ENCODE measurements around the gene PDE4D. TPM values are rescaled to one million over a fixed set of nuclear protein-coding genes. Genes with fewer than 3 reads are reported as not detected.

The PDE4D gene
- total RNA-seq, 1 donor from 2014 or later: 39.2 TPM

- TF ChIP-seq, protein P1, sequence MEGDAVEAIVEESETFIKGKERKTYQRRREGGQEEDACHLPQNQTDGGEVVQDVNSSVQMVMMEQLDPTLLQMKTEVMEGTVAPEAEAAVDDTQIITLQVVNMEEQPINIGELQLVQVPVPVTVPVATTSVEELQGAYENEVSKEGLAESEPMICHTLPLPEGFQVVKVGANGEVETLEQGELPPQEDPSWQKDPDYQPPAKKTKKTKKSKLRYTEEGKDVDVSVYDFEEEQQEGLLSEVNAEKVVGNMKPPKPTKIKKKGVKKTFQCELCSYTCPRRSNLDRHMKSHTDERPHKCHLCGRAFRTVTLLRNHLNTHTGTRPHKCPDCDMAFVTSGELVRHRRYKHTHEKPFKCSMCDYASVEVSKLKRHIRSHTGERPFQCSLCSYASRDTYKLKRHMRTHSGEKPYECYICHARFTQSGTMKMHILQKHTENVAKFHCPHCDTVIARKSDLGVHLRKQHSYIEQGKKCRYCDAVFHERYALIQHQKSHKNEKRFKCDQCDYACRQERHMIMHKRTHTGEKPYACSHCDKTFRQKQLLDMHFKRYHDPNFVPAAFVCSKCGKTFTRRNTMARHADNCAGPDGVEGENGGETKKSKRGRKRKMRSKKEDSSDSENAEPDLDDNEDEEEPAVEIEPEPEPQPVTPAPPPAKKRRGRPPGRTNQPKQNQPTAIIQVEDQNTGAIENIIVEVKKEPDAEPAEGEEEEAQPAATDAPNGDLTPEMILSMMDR (IDR thresholded peaks at IDR 0.05; ENCODE audit: insufficient read depth, low read length, poor library complexity, severe bottlenecking): no peak
- Histone ChIP-seq H3K36me3 (ENCODE audit: control insufficient read depth, insufficient read depth, low read length) (no peaks in the 10 kb centered on the region), H3K4me3 (ENCODE audit: low read depth, low read length) (no peak overlapping the region), H3K27me3 (ENCODE audit: control insufficient read depth, insufficient read depth, low read length) (no peaks in the 10 kb centered on the region)
- no peak for DNase-seq (ENCODE audit: low read depth)
Observed at GRCh38 chr5:59783264-59783663, 110.3 kb downstream of the PDE4D start.

DNA sequence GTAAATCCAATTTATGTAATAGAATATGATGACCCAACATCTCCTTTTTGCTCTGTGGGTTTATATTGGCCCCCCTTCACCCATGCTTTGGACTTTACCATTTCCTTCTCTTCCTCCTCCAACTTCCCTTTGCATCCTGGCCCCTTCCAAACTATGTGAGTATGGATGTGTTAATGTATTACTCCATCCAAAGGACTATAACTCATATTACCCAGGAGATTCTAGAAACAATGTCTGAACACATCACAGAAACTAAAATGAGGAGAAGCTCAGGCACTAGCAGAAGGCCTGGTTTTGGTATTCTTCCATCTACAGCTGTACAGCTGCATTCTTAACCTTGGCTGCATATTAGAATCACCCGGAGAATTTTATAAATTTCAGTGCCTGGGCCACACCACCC lies 110.7 kb downstream of the PDE4D start:
- no peaks in the 10 kb centered on the region for H3K36me3 ChIP-seq (ENCODE audit: control insufficient read depth, insufficient read depth, low read length)
- H3K27me3 ChIP-seq (ENCODE audit: control insufficient read depth, insufficient read depth, low read length): no peaks in the 10 kb centered on the region
- DNase-seq (ENCODE audit: low read depth): no peak
- no peak overlapping the region for H3K4me3 ChIP-seq (ENCODE audit: low read depth, low read length)
- TF ChIP-seq, protein P1 (IDR thresholded peaks at IDR 0.05; ENCODE audit: insufficient read depth, low read length, poor library complexity, severe bottlenecking): no peak

DNA sequence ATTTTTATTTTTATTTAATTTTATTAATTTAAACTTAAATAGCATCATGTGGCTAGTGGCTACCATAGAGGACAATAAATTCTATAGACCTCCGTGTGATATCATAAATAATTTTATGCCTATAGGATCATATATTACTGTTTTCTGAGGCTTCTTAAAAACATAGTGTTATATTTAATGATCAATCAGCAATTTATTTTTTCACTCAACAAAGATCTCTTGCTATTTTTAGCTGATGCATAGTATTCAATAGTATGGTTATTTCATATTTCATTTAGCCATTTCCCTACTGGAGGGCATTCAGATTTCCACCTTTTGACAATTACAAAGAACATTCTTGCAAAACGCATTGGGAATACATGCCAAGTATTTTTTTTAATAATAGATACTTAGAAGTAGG lies 114.1 kb downstream of the PDE4D start:
- DNase-seq (ENCODE audit: low read depth): no peak
- H3K4me3 ChIP-seq (ENCODE audit: low read depth, low read length): no peak overlapping the region

GRCh38 chr5:59777028-59777427 lies 116.5 kb downstream of the PDE4D start:
- TF ChIP-seq, protein P1 (IDR thresholded peaks at IDR 0.05; ENCODE audit: insufficient read depth, low read length, poor library complexity, severe bottlenecking): no peak
- no peak for DNase-seq (ENCODE audit: low read depth)
- Histone ChIP-seq H3K27me3 (ENCODE audit: control insufficient read depth, insufficient read depth, low read length) (no peaks in the 10 kb centered on the region), H3K36me3 (ENCODE audit: control insufficient read depth, insufficient read depth, low read length) (no peaks in the 10 kb centered on the region), H3K4me3 (ENCODE audit: low read depth, low read length) (no peak overlapping the region)

More for the DNA sequence above, 114.1 kb downstream of the PDE4D start:
- Histone ChIP-seq H3K36me3 (ENCODE audit: control insufficient read depth, insufficient read depth, low read length) (no peaks in the 10 kb centered on the region), H3K27me3 (ENCODE audit: control insufficient read depth, insufficient read depth, low read length) (no peaks in the 10 kb centered on the region)
- TF ChIP-seq, protein P1 (IDR thresholded peaks at IDR 0.05; ENCODE audit: insufficient read depth, low read length, poor library complexity, severe bottlenecking): no peak

GRCh38 chr5:59773294-59773693 lies 120.2 kb downstream of the PDE4D start:
- Histone ChIP-seq H3K36me3 (ENCODE audit: control insufficient read depth, insufficient read depth, low read length) (no peaks in the 10 kb centered on the region), H3K4me3 (ENCODE audit: low read depth, low read length) (no peak overlapping the region), H3K27me3 (ENCODE audit: control insufficient read depth, insufficient read depth, low read length) (no peaks in the 10 kb centered on the region)
- no peak for DNase-seq (ENCODE audit: low read depth)
- TF ChIP-seq, protein P1 (IDR thresholded peaks at IDR 0.05; ENCODE audit: insufficient read depth, low read length, poor library complexity, severe bottlenecking): no peak

DNA sequence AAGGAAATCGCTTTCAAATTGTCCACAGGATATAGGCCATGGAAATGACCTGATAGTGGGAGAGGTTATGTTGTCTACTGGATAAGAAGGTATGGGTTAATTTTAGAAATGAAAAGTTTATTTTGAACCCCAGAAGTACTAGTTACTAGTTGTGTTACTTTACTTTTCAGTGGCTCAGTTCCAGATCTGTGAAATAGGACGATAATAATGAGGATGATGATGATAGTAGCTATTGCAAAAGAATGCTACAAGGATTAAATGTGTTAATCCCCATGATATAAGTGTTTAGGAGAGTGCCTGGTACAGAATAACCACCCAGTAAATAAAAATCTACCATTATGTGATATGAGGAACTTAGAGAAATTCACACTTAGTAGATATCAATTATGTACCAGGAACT lies 120.8 kb downstream of the PDE4D start:
- no peak for DNase-seq (ENCODE audit: low read depth)

More for the DNA sequence above, 120.8 kb downstream of the PDE4D start:
- no peaks in the 10 kb centered on the region for H3K27me3 ChIP-seq (ENCODE audit: control insufficient read depth, insufficient read depth, low read length)
- TF ChIP-seq, protein P1 (IDR thresholded peaks at IDR 0.05; ENCODE audit: insufficient read depth, low read length, poor library complexity, severe bottlenecking): no peak
- H3K36me3 ChIP-seq (ENCODE audit: control insufficient read depth, insufficient read depth, low read length): no peaks in the 10 kb centered on the region
- no peak overlapping the region for H3K4me3 ChIP-seq (ENCODE audit: low read depth, low read length)

Data from kidney epithelial cell (primary cell).